H1 (cell line): ENCODE results near the gene CYB5B. TPM values are rescaled to one million over a fixed set of nuclear protein-coding genes. Genes with fewer than 3 reads are reported as not detected.

Experiments used
- BCL11A ChIP-seq, 2 experiments: IDR thresholded peaks; one replicate each; pipeline ENCODE4 v1.6.1; 2011; ENCODE audit warnings: low read depth in 2 of 2, low read length in 2 of 2, mild to moderate bottlenecking in 2 of 2
- CBX8 ChIP-seq: fragments of 300-800, 300-1000 bp; sonication (generic); IDR thresholded peaks from 2 replicates; pipeline ENCODE4 v1.7.1; 2016; ENCODE audit warnings: low read depth, low read length, borderline replicate concordance
- JUN ChIP-seq: IDR thresholded peaks from 2 replicates; pipeline ENCODE4 v1.6.1; 2011; ENCODE audit warnings: low read depth, mild to moderate bottlenecking, improper control_type of control experiment, low read length
- POLR2AphosphoS5 ChIP-seq: IDR thresholded peaks from 2 replicates; pipeline ENCODE4 v1.6.1; 2011; ENCODE audit warnings: low read depth, low read length
- SIRT6 ChIP-seq: IDR thresholded peaks from one replicate; pipeline ENCODE4 v1.7.1; 2012; ENCODE audit warnings: low read length, inconsistent platforms
- TAF1 ChIP-seq: IDR thresholded peaks from 2 replicates; pipeline ENCODE4 v1.6.1; 2011; ENCODE audit warnings: mild to moderate bottlenecking, low read depth, low read length
- polyA plus RNA-seq, 7 experiments: library from polyadenylated mRNA; depleted of rRNA in 3 of 7; stranded (reverse) in 5 of 7; unstranded in 2 of 7; fragments of >200 nt in 5 of 7; fragments of 200-250 nt in 2 of 7; gene quantifications; 1 replicate in 5 of 7; 2 replicates in 1 of 7; 4 replicates in 1 of 7; pipeline versions ENCODE4 v1.2.1 to v1.2.3, GENCODE V29; 2011 to 2013; ENCODE audit warnings: missing spikeins in 2 of 7, mixed read lengths in 2 of 7
- total RNA-seq: library from RNA; stranded (reverse); fragmentation: NEBNext Ultra II Directional; extraction: Animal tissue kit (Norgen Biotek cat#: 25700); gene quantifications from 2 replicates; pipeline ENCODE4 v1.2.1, GENCODE V29; 2021

Gene CYB5B
- total and polyA plus RNA-seq, 2 of the 8 experiments (the other 6 are each of a cell fraction or from before 2014, with no cell fraction given): 108 to 127 TPM

DNA sequence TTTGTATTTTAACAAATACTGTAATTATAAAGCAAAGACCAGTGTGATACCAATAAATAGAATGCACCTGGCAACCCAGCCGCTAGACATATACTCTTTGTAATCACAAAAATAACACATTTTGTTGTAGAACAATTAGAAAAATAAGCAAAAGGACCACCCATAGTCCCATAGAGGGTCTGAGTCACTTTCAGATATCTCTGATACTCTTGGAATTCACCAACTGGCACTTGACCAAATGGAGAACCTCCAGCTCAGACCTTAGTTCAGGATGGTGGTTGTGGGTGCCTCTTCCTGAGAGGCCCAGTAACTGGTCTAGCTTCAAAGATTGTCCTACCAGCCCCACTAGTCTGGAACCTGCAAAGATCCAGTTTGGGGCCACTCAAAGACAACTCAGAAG, 37.8 kb upstream of the CYB5B start (continued):
- no peak for TF ChIP-seq POLR2AphosphoS5
- no peak for TF ChIP-seq BCL11A (IDR thresholded peaks at IDR 0.05; ENCODE audit: low read depth in 2 of 2, low read length in 2 of 2)
- no peak for TF ChIP-seq CBX8
- no peak for TF ChIP-seq SIRT6
- no peak for TF ChIP-seq JUN
- no peak for TF ChIP-seq TAF1
